H1 (cell line): ENCODE results near the gene C17orf107. TPM values are rescaled to one million over a fixed set of nuclear protein-coding genes. Genes with fewer than 3 reads are reported as not detected.

ENCODE experiments used
- BRCA1 ChIP-seq: IDR thresholded peaks from 2 replicates; pipeline ENCODE4 v1.6.1; 2012; ENCODE audit warnings: low read depth, low read length, improper control_type of control experiment
- KDM5A ChIP-seq: fragments of 200-600 bp; IDR thresholded peaks from 2 replicates; pipeline ENCODE4 v1.7.1; 2012; ENCODE audit warnings: mild to moderate bottlenecking, low read length, inconsistent platforms, mixed read lengths
- SRF ChIP-seq: IDR thresholded peaks from 2 replicates; pipeline ENCODE4 v1.6.1; 2011; ENCODE audit warnings: mild to moderate bottlenecking, low read depth, low read length, moderate library complexity
- polyA plus RNA-seq, 7 experiments: library from polyadenylated mRNA; depleted of rRNA in 3 of 7; stranded (reverse) in 5 of 7; unstranded in 2 of 7; fragments of >200 nt in 5 of 7; fragments of 200-250 nt in 2 of 7; gene quantifications; 1 replicate in 5 of 7; 2 replicates in 1 of 7; 4 replicates in 1 of 7; pipeline versions ENCODE4 v1.2.1 to v1.2.3, GENCODE V29; 2011 to 2013; ENCODE audit warnings: missing spikeins in 2 of 7, mixed read lengths in 2 of 7
- total RNA-seq: library from RNA; stranded (reverse); fragmentation: NEBNext Ultra II Directional; extraction: Animal tissue kit (Norgen Biotek cat#: 25700); gene quantifications from 2 replicates; pipeline ENCODE4 v1.2.1, GENCODE V29; 2021

The C17orf107 gene
- total and polyA plus RNA-seq, 2 of the 8 experiments (the other 6 are each of a cell fraction or from before 2014, with no cell fraction given): 0.39 to 0.45 TPM

GRCh38 chr17:4900231-4901107 lies 1.1 kb downstream of the C17orf107 start (continued):
- TF ChIP-seq KDM5A (no peak), BRCA1 (no peak), SRF (no peak)
- TF ChIP-seq, all 59 proteins: peak for 6
